Peyer's patch (tissue), 4 donors: Measurements from ENCODE around the gene P2RX2. TPM values are rescaled to one million over a fixed set of nuclear protein-coding genes. Genes with fewer than 3 reads are reported as not detected.
A peak's percentile ranks its signal among the peaks of the same experiment; 100 is the strongest.

Experiments used
- DNase-seq, 3 donors: peaks; one replicate each; pipeline ENCODE4 v3.0.0-alpha.2; 2017 to 2019
- H3K27ac ChIP-seq, 4 donors: fragments of 200-600 bp; sonication (generic); one replicate each; pipeline ENCODE4 v1.5.1; 2016 to 2019
- H3K27me3 ChIP-seq, 2 donors: fragments of 200-600 bp; sonication (generic); one replicate each; pipeline ENCODE4 v1.5.1; 2019
- H3K36me3 ChIP-seq, 3 donors: fragments of 200-600 bp; sonication (generic); one replicate each; pipeline ENCODE4 v1.5.1; 2016 to 2019
- H3K4me1 ChIP-seq, 4 donors: fragments of 200-600 bp; sonication (generic); one replicate each; pipeline ENCODE4 v1.5.1; 2016 to 2019
- H3K4me3 ChIP-seq, 4 donors: fragments of 200-600 bp; sonication (generic); 1 replicate in 3 of 4; 2 replicates in 1 of 4; pipeline ENCODE4 v1.5.1; 2016 to 2019; ENCODE audit warnings: mild to moderate bottlenecking in 1 of 4
- H3K9me3 ChIP-seq, 4 donors: fragments of 200-600 bp; sonication (generic); one replicate each; pipeline ENCODE4 v1.5.1; 2016 to 2019; ENCODE audit warnings: mild to moderate bottlenecking in 1 of 4
- POLR2A ChIP-seq, 2 donors: fragments of 450-650 bp; IDR thresholded peaks; one replicate each; pipeline ENCODE4 v1.5.1; 2017; ENCODE audit warnings: antibody characterized with exemption in 2 of 2, mild to moderate bottlenecking in 2 of 2, moderate library complexity in 2 of 2
- total RNA-seq, 4 donors: library from RNA; depleted of rRNA; stranded (reverse); fragments of >200 nt; gene quantifications; one replicate each; pipeline ENCODE4 v1.1.0, GENCODE V29; 2016
- TF ChIP-seq, protein P1 (sequence below), 6 experiments: fragments of 450-650 bp in 4 of 6; fragments of 200-600 bp in 2 of 6; sonication (generic) in 1 of 6; IDR thresholded peaks; one replicate each; pipeline ENCODE4 v1.5.1; 2017 to 2019; ENCODE audit warnings: antibody characterized with exemption in 6 of 6, mild to moderate bottlenecking in 3 of 6, moderate library complexity in 1 of 6

P2RX2 gene
- total RNA-seq, 4 donors from 2014 or later, result 3.8 to 4.7 (median 4.1) TPM; not detected in 1

DNA sequence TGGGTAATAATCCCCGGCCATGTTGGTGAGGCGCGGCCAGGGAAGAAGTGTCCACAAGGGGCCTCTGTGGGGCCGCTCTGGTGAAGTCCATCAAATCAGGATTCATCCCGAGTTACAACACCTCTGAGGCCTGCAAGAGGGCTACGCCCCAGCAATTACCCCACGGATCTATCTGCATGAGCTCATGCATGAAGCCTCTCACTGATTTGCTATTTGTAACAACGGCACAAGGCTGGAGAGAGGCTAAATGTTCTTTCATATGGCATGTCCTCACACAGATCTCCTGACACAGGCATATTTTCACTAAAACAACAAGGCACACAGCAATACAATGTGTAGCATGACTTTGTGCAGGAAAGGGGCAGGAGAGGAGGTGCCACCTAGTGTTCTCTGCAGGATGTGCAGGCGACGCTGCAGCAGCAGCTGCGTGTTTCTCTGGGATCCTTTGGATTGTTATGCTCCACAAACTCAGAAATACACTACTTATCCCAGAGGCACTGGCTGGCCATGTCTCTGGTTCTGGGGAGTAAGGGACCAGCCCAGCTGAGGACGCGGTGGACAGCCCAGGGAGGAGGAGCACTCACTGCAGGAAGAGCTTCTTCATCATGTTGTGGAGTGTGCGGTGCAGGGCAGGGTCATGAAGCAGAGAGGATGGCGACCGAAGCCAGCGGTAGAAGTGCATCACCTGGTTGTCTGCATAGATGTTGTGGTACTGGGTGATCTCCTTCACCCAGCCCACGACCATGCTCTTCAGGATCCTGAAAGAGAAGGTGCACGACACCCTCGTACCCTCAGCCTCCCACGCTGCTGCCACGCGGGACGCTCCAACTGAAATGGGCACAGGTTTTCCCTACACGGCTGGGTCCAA lies 20.2 kb downstream of the P2RX2 start:
- TF ChIP-seq POLR2A (IDR thresholded peaks at IDR 0.05), result no peak
- TF ChIP-seq, protein P1, sequence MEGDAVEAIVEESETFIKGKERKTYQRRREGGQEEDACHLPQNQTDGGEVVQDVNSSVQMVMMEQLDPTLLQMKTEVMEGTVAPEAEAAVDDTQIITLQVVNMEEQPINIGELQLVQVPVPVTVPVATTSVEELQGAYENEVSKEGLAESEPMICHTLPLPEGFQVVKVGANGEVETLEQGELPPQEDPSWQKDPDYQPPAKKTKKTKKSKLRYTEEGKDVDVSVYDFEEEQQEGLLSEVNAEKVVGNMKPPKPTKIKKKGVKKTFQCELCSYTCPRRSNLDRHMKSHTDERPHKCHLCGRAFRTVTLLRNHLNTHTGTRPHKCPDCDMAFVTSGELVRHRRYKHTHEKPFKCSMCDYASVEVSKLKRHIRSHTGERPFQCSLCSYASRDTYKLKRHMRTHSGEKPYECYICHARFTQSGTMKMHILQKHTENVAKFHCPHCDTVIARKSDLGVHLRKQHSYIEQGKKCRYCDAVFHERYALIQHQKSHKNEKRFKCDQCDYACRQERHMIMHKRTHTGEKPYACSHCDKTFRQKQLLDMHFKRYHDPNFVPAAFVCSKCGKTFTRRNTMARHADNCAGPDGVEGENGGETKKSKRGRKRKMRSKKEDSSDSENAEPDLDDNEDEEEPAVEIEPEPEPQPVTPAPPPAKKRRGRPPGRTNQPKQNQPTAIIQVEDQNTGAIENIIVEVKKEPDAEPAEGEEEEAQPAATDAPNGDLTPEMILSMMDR (IDR thresholded peaks at IDR 0.05), result peak in 5 of 6 experiments; percentile 12 to 59 (median 57)
- no peaks in the 10 kb centered on the region for H3K9me3 ChIP-seq
- H3K27me3 ChIP-seq, result no peaks in the 10 kb centered on the region
- H3K36me3 ChIP-seq, result peaks cover 0 to 75% (median 0%) of the 10 kb centered on the region in 3 donors
- DNase-seq, result no peak
- H3K27ac ChIP-seq, result no peak overlapping the region
- H3K4me3 ChIP-seq, result no peak overlapping the region
- no peaks in the 10 kb centered on the region for H3K4me1 ChIP-seq

DNA sequence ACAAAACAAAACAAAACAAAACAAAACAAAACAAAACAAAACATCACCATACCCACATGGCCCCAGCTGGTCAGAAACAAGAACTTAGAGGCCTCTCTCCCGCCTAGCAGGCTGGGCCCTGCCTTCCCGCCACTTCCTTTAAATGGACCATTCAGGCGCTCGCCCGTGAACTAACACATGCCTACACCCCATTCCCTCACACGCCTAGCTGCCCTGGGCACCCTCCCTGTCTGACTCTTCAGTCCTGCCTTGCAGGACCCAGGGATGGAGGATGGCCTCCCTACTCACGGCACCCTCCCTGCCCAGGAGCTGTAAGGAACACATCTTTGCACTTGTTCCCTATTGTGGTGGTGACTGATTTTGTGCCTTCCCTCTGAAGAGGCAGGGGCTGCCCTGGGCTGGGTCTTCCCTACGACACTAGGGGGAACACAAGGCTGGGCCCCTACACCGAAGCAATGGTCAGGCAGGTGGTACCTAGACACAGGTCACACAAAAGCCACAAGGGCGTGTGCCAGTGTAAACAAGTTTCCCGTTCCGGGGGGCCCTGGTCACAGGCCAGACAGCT lies 21.5 kb downstream of the P2RX2 start:
- peaks cover 0 to 65% (median 0%) of the 10 kb centered on the region in 3 donors for H3K36me3 ChIP-seq
- no peak overlapping the region for H3K27ac ChIP-seq
- no peak overlapping the region for H3K4me3 ChIP-seq
- DNase-seq, result no peak
- H3K27me3 ChIP-seq, result no peaks in the 10 kb centered on the region
- H3K4me1 ChIP-seq, result no peaks in the 10 kb centered on the region
- H3K9me3 ChIP-seq, result no peaks in the 10 kb centered on the region
- TF ChIP-seq, protein P1 (IDR thresholded peaks at IDR 0.05), result no peak
- TF ChIP-seq POLR2A (IDR thresholded peaks at IDR 0.05), result no peak

DNA sequence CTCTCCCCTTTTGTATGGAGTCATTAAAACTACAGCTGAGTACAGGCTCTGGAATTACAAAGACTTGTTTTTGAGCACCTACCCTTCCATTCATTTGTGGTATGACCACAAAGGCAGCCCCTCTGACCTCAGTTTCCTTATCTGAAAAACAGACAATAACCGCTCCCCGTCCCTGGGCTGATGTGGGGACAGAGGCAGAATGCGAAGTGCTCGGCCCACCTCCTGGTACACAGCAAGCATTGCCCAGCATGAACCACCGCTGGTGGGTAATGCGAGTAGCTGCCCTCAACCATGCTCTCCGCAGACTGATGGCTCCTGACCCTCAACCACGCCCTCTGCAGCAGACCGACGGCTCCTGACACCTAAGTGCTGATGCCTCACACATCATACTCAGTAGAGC lies 22.4 kb downstream of the P2RX2 start:
- Histone ChIP-seq H3K27ac (no peak overlapping the region), H3K4me3 (no peak overlapping the region), H3K27me3 (no peaks in the 10 kb centered on the region), H3K9me3 (no peaks in the 10 kb centered on the region), H3K4me1 (no peaks in the 10 kb centered on the region), H3K36me3 (peaks cover 0 to 58% (median 0%) of the 10 kb centered on the region in 3 donors)
- TF ChIP-seq, protein P1 (IDR thresholded peaks at IDR 0.05), result no peak
- no peak for TF ChIP-seq POLR2A (IDR thresholded peaks at IDR 0.05)
- DNase-seq, result no peak

DNA sequence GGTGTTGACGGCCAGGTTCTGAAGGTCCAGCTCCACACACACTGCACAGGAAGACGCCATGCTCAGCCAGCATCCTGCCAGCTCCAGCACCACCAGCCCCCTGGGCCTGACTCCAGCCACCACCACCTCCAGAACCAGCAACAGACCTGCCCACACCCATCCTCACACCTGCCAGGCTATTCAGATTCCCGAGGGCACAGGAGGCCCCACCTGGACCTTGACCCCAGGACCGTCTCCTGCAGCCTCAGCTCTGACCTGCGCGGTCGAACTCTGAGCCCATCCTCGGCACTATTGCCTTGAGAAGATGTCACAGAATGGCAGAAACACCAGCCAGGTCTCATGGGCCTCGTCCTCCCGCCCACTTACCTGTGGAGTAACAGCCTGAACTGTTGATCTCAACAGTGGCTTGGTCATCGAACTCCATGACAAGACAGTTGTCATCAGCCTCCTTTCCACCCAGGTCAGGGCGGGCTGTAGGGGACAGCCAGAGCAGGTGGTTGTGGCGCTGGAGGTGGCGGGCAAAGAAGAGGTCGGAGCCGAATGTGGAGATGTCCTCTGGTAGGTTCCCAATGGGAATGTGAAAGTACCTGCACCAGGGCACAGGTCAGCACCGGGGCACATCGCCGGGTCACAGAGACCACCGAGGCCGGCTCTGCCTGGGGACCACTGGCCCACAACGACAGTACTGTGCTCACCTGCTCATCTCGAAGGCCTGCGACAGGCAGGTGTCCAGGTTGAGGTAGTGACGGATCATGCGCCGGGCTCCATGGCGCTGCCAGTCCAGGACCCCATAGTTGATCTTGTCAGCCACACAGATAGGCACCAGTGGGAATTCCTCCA lies 23.5 kb downstream of the P2RX2 start:
- H3K9me3 ChIP-seq, result no peaks in the 10 kb centered on the region
- H3K4me3 ChIP-seq, result no peak overlapping the region
- H3K27ac ChIP-seq, result no peak overlapping the region
- no peak for DNase-seq
- H3K27me3 ChIP-seq, result no peaks in the 10 kb centered on the region
- TF ChIP-seq, protein P1 (IDR thresholded peaks at IDR 0.05), result no peak
- no peak for TF ChIP-seq POLR2A (IDR thresholded peaks at IDR 0.05)
- no peaks in the 10 kb centered on the region for H3K4me1 ChIP-seq
- H3K36me3 ChIP-seq, result peaks cover 0 to 62% (median 0%) of the 10 kb centered on the region in 3 donors
